Subcutaneous abdominal adipose tissue (tissue), 5 donors: ENCODE data around the gene NRCAM.
"Not testable (repeated sequence)": the region's sequence is repeated elsewhere in the genome, so short reads cannot be mapped to it uniquely, and the experiment has no call there.

ENCODE experiments used
- H3K27ac ChIP-seq: one replicate; pipeline ENCODE4 v1.7.0; 2013; ENCODE audit warnings: low read depth, mild to moderate bottlenecking, inconsistent platforms, low read length, moderate library complexity
- H3K27me3 ChIP-seq, 5 donors: one replicate each; pipeline ENCODE4 v1.7.0; 2013; ENCODE audit warnings: low read length in 5 of 5, inconsistent platforms in 1 of 5; ENCODE audit not compliant: control insufficient read depth in 5 of 5, insufficient read depth in 4 of 5
- H3K36me3 ChIP-seq, 5 donors: one replicate each; pipeline ENCODE4 v1.7.0; 2013; ENCODE audit warnings: low read length in 5 of 5; ENCODE audit not compliant: control insufficient read depth in 5 of 5, insufficient read depth in 5 of 5
- H3K4me1 ChIP-seq, 5 donors: one replicate each; pipeline ENCODE4 v1.7.0; 2013; ENCODE audit warnings: low read length in 5 of 5, mild to moderate bottlenecking in 3 of 5, moderate library complexity in 1 of 5; ENCODE audit not compliant: control insufficient read depth in 5 of 5, insufficient read depth in 5 of 5
- H3K4me3 ChIP-seq, 5 donors: one replicate each; pipeline ENCODE4 v1.7.0; 2013; ENCODE audit warnings: low read length in 5 of 5, low read depth in 1 of 5
- H3K9ac ChIP-seq, 5 donors: one replicate each; pipeline ENCODE4 v1.7.0; 2013; ENCODE audit warnings: low read length in 5 of 5, mild to moderate bottlenecking in 4 of 5, moderate library complexity in 3 of 5
- H3K9me3 ChIP-seq, 5 donors: one replicate each; pipeline ENCODE4 v1.7.0; 2013; ENCODE audit warnings: low read length in 5 of 5; ENCODE audit not compliant: control insufficient read depth in 5 of 5
- donor health status: healthy.
- donor health status: healthy.
- donor health status: healthy.
- donor health status: healthy.
- donor health status: healthy.

Gene NRCAM

DNA sequence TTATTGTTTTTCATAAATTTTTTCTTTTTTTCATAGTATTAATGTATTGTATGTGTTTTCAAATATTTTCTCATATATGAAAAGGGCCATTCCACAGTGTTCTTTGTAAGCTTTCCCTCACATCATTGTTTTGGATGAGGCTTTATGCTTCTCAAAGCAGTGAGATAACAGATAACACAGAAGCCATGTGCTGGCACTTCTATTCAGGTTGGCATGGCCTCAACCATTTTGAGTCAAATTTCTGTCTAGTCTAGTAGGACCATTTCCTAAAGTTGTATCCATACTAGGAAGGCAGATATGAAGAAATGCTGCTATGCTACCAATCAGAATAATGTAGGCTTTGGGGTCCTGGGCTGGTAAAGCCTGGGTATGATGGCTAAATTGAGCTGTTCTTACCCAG lies 190.2 kb downstream of the NRCAM start:
- no peaks in the 10 kb centered on the region for H3K27me3 ChIP-seq
- H3K9me3 ChIP-seq = no peaks in the 10 kb centered on the region

DNA sequence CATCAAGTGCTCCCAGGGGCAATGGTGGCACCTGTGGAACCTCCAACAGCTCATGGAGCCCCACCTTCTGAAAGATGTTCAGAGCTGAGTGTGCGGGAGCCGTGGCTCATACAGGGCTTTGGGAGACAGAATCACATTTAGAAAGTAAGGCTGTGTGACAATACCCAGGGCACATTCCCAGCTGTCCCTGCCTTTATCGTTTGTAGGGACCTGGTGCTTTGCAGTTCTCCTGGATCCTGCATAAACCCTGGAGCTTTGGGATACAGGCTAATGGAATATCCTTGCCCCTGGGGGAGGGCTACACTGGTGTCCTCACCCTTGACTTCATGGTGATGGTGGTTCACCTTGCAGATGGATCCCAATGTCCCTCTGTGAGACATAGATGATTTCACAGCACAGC lies 191.2 kb downstream of the NRCAM start:
- no peaks in the 10 kb centered on the region for H3K9me3 ChIP-seq
- H3K9ac ChIP-seq = no peak overlapping the region
- H3K27me3 ChIP-seq = no peaks in the 10 kb centered on the region
- H3K4me3 ChIP-seq = no peak overlapping the region
- H3K4me1 ChIP-seq = peaks cover 0 to 20% (median 0%) of the 10 kb centered on the region in 5 donors
- H3K27ac ChIP-seq = no peak overlapping the region
- H3K36me3 ChIP-seq = no peaks in the 10 kb centered on the region

More for the DNA sequence above, 190.2 kb downstream of the NRCAM start:
- peaks cover 0 to 20% (median 0%) of the 10 kb centered on the region in 5 donors for H3K4me1 ChIP-seq
- H3K36me3 ChIP-seq = no peaks in the 10 kb centered on the region
- no peak overlapping the region for H3K27ac ChIP-seq
- no peak overlapping the region for H3K4me3 ChIP-seq
- H3K9ac ChIP-seq = no peak overlapping the region

DNA sequence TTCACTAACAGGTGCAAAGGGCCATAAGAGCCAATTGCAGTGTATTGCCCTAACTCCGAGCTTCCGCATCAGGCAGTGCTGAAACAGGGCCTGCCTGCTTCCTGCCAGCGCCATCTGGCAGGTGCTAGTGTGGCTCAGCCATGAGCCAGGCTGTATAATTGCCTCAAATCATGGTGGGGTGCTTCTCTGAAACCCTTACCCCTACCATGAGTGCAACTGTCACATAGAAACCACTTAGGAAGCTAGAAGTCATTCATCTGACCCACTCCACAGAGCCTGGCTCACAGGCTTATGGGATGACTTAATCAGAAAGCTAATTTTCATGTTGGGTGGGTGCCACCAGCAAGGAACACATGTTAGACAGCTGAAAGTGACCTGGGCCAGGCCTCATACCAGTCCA lies 192.8 kb downstream of the NRCAM start:
- Histone ChIP-seq H3K27me3 (no peaks in the 10 kb centered on the region), H3K36me3 (no peaks in the 10 kb centered on the region), H3K9me3 (no peaks in the 10 kb centered on the region), H3K4me1 (peaks cover 0 to 20% (median 0%) of the 10 kb centered on the region in 5 donors), H3K9ac (no peak overlapping the region), H3K27ac (no peak overlapping the region), H3K4me3 (no peak overlapping the region)

DNA sequence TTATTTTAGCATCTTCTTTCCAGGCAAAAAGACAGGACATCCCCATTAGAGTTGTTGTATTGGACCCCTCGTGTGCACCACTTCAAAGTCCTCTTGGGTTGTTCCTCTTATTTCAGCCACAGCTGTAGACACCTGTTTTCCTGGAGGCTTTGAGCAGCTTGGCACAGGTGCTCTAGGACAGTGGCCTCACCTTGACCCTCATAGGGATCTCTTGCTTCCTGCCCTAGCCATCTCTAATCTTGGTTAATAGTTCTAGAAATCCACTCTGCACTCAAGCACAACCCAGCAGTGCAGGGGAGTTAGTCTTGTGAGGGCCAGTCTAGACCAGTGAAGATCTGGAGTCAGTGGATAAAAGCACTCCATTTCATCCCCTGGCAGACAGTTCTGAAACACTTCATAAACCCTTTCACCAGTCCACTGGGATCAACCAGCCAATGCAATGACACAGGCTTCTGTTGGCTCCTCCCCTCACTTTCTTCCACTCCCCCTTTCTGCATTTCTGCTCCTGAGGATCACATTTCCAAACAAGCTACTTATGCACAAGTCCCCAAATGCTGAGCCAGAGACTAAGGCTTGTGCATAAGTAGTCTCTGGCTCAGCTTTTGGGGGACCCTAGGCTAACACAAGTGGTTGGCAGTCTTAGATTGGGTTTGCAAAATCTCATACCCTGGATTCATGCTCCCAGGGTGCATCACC lies 194.5 kb downstream of the NRCAM start:
- Histone ChIP-seq H3K27ac (no peak overlapping the region), H3K36me3 (no peaks in the 10 kb centered on the region), H3K9me3 (no peaks in the 10 kb centered on the region), H3K4me1 (peaks cover 0 to 13% (median 0%) of the 10 kb centered on the region in 5 donors), H3K27me3 (no peaks in the 10 kb centered on the region), H3K4me3 (no peak overlapping the region), H3K9ac (no peak overlapping the region)

DNA sequence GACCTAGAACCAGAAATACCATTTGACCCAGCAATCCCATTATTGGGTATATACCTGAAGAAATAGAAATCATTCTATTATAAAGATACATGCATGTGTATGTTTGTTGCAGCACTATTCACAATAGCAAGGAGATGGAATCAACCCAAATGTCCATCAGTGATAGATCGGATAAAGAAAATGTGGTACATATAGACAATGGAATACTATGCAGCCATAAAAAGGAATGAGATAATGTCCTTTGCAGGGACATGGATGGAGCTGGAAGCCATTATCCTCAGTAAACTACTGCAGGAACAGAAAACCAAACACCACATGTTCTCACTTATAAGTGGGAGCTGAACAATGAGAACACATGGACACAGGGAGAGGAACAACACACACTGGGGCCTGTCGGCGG lies 196.8 kb downstream of the NRCAM start:
- not testable (repeated sequence) for H3K27me3 ChIP-seq, H3K36me3 ChIP-seq, H3K27ac ChIP-seq

DNA sequence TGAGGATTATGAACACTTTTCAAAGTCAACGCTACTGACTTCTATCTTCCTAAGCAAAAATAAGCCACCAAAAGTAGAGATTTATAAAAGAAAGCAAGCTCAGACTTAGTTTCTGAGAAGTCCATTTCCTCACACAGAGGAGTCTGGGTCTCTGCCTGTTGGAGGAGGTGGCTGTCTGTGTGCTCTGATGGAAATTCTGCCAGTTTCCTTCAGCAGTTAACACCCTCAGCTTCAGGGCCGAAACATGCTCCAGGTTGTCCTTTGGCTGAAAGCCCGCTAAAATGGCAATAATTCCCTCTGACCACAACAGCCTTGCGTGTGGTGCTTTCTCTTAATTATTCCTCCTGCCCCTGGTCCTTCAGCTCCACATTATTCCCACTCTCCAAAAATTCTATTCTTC lies 198.3 kb downstream of the NRCAM start:
- no peak overlapping the region for H3K27ac ChIP-seq
- H3K9ac ChIP-seq = no peak overlapping the region
- H3K27me3 ChIP-seq = no peaks in the 10 kb centered on the region
- no peaks in the 10 kb centered on the region for H3K36me3 ChIP-seq
- H3K9me3 ChIP-seq = no peaks in the 10 kb centered on the region
- H3K4me1 ChIP-seq = peaks cover 0 to 3% (median 0%) of the 10 kb centered on the region in 5 donors
- H3K4me3 ChIP-seq = no peak overlapping the region

More for the DNA sequence above, 196.8 kb downstream of the NRCAM start:
- not testable (repeated sequence) for H3K4me1 ChIP-seq, H3K9ac ChIP-seq, H3K9me3 ChIP-seq, H3K4me3 ChIP-seq

DNA sequence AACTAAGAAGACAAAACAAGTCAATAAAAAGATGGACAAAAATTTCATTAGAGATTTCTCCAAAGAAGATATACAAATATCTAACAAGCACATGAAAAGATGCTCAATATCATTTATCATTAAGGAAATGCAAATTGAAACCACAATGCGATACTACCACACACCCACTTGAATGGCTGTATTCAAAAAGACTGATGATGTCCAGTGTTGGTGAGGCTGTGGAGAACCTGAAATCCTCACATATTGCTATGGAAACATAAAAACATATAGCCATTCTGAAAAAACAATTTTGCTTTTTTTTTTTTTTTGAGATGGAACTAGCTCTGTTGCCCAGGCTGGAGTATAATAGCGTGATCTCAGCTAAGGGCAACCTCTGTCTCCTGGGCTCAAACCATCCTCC lies 202.0 kb downstream of the NRCAM start:
- H3K4me3 ChIP-seq = no peak overlapping the region
- H3K4me1 ChIP-seq = no peaks in the 10 kb centered on the region
- no peak overlapping the region for H3K27ac ChIP-seq
- H3K9ac ChIP-seq = no peak overlapping the region
- no peaks in the 10 kb centered on the region for H3K36me3 ChIP-seq
- H3K9me3 ChIP-seq = no peaks in the 10 kb centered on the region
- no peaks in the 10 kb centered on the region for H3K27me3 ChIP-seq

DNA sequence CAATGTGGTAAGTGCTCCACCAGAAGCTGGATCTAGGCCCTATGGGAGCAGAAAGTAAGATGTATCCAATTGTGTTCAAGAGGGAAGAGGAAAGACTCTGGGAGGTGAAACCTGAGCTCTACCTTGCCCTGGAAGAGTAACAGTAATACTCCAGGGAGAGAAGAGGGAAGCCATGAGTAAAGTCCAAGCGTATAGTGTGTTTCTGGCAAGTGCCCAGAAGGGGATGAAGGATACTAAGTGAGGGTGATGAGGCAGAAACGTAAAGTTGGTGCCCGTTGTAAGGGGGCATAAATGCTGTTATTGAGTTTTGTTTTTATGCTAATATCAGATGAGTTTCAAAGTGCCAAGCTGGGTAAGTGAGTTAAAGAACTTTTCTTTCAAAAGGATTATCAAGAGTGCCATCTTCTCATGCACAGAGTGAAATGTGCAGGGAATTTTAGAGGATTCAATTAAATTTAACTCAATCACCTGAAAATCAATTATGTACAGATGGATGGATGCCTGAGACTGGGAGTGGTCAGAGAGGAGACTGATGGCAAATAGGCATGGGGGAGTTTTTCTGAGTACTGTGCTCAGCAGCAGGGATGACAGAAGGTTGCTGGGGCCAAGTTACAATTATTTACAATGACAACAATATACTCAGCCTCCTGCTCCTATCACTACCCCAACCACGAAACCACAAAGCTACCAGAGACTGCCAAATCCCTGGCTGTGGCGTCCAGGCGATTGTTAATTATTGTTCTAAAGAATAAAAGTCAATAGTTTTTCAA lies 202.8 kb downstream of the NRCAM start:
- Histone ChIP-seq H3K9ac (no peak overlapping the region), H3K9me3 (no peaks in the 10 kb centered on the region), H3K4me3 (no peak overlapping the region), H3K27ac (no peak overlapping the region), H3K4me1 (no peaks in the 10 kb centered on the region), H3K27me3 (no peaks in the 10 kb centered on the region), H3K36me3 (no peaks in the 10 kb centered on the region)

DNA sequence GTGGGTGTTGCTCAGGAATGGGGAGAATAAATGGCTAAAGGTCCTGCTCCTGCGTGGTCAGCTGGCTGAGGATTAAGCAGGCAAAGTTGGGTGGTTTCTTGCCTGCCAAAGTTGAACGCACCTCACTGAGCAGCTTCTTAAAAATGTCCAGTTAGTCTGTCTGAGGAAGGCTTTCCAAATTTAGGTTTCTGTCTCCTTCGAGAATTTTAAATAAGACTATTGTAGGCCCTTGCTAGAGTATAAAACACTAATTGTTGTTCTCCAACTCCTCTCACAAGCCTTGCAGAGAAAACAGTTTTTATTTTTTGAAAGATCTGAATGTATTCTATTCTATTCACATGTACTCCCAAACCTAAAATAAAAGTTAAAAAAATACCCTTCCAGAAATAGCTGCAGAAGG lies 204.1 kb downstream of the NRCAM start:
- Histone ChIP-seq H3K27me3 (no peaks in the 10 kb centered on the region), H3K36me3 (no peaks in the 10 kb centered on the region), H3K4me3 (no peak overlapping the region), H3K27ac (no peak overlapping the region), H3K4me1 (no peaks in the 10 kb centered on the region), H3K9me3 (no peaks in the 10 kb centered on the region), H3K9ac (no peak overlapping the region)

DNA sequence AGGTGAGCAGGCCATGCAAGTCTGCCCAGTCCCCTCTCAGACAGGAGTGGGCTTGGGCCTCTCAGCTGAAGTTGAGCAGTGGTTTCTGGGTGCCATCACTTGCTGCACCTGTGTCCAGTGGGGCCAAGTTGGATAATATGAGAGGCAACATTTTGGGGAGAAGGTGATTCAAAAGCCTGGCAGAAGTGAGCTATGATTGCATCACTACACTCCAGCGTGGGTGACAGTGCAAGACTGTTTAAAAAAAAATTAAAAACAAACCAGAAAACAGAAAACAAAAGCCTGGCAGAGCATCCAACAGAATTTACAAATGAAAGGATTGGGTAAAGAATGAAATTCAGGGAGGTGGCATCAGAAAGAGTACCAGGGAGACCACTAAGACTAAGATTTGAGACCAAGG lies 204.5 kb downstream of the NRCAM start:
- H3K9ac ChIP-seq = no peak overlapping the region
- no peaks in the 10 kb centered on the region for H3K36me3 ChIP-seq
- peaks cover 0 to 5% (median 2%) of the 10 kb centered on the region in 5 donors for H3K4me1 ChIP-seq
- no peaks in the 10 kb centered on the region for H3K27me3 ChIP-seq
- no peaks in the 10 kb centered on the region for H3K9me3 ChIP-seq
- H3K27ac ChIP-seq = no peak overlapping the region
- no peak overlapping the region for H3K4me3 ChIP-seq
